ENCODE data around the gene COL16A1.

COL16A1 gene

DNA sequence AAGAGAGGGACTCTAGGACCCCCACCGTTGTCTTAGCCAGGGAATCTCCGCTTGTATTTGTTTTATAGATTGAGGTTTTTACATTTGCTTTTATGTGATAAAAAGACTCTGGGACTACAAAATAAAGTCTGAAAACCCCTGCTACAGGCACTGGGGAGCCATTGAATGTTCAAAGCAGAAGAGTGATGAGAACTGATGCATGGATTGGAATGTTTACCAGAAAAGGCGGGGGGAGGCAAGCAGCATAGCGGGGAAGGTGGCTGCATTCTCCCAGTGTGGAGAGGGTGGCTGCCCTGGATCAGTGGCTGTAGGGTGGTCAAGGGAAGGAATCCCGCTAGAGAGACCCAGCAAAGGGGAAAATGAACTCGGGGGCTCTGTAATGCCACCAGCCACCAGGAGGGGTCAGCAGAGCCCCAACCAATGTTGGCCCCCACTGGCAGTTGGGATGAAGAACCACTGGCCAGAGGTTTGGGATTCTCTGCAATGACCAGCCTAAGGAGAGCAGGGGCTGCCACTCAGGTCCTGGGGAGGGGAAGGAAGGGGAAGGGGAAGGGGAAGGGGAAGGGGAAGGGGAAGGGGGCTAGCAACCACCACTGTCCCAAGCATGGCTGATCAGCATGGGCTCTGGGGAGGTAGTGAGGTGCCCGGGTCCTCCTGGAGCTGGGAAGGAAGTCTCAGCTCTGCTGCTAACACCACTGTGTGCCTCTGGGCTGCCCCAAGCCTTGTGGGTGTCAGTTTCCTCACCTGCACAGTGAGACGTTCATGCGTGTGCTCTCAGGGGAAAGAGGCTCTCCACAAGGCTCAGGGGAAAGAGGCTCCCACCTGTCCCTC is 40.0 kb downstream of the COL16A1 start:
- DNase-seq: peak; percentile 62 to 77 (median 71)

GRCh38 chr1:31662463-31662862 is 41.4 kb downstream of the COL16A1 start:
- DNase-seq: no peak

DNA sequence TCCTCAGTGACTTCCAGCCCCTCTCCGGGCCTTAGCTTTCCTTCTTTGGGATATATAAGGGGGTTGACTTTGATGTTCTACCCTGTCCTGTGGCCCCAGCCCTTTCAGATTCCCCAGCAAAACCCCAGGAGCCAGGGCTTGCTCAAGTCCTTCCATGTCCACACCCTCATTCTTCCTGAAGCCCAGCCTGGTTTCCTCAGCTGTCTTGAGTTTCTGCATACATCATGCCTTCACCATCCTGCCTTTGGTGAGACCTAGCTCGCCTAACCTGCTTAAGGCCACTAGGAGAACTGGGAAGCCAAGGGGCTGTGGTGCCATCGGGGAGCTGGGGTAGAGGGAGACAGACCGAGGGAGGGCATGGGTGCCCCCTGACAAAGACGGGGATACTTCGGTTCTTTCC is 42.0 kb downstream of the COL16A1 start:
- DNase-seq: no peak

- DNase-seq: no peak
Measured at GRCh38 chr1:31660871-31661455, 42.9 kb downstream of the COL16A1 start.

DNA sequence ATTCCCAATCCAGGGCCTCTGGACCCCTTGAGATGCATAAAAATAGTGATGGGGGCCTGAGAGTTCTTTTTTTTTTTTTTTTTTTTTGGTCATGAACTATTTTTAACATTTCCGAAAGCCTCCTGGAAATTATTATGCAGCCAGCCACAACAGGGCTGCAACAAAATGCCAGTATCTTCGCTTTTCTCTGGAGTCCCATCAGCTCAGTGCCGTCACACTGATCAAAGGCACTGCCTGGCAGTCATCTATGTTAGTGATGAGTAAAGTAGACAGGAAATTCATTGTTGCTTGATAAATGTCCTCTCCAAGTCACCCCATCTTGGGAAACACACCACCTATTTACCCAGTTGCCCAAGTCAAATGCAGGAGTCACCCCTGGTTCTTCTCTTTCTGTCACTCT is 43.9 kb downstream of the COL16A1 start:
- no peak for DNase-seq

DNA sequence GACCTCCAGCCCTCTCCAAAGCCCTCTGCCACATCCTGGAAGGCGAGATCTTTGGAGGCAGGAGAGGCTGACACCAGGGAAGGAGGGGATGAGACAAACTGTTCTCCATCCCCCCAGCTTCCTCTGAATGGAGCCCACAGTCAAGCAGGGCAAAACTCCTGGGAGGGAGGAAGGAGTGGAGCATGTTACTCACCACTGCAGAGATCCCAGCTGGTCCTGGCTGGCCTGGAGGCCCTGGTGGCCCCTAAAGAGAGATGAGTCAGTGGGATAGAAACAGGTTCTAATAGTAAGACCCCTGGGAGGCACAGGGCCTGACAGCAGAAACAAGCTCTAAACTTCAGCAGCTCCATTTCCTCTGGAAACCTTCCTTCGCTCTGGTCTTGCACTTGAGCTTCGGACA is 45.1 kb downstream of the COL16A1 start:
- no peak for DNase-seq

GRCh38 chr1:31657972-31658510 is 45.8 kb downstream of the COL16A1 start:
- DNase-seq: peak in 1 of 3 donors; percentile 12

DNA sequence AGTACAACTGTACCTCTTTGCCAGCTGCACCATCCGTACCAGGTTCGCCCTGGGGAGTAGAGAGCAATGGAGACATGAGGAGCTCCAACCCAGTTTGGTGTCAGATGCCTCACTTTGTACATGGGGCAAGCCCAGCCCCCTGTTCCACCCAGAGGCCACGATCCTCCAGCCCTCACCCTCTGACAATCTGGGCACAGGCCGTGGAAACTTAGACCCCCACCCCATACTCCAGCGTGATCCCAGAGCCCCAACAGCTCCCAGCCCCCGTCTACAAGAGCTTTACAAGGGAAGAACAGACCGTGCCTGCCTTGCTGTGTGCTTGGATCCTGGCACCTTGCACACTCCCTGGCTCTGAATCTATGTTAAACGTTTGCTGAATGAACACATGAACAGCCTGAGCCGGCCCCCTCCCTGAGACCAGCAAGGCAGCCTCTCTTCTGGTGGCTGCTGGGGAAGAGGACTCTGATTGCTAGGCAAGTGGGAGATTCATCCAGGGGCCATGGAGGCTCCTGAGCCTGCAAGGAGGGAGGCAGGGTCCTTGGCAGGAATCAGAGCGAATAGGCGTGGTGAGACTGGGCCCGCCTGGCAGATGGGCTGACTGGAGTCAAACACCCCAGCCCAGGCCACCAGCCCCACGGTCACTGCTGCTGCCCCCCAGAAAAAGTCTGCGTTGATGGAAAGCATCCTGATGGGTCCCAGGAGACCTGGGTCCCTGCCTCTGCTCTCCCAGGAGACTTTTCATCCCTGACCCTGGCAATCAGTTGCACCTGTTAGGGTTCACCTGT is 46.6 kb downstream of the COL16A1 start:
- no peak for DNase-seq

DNA sequence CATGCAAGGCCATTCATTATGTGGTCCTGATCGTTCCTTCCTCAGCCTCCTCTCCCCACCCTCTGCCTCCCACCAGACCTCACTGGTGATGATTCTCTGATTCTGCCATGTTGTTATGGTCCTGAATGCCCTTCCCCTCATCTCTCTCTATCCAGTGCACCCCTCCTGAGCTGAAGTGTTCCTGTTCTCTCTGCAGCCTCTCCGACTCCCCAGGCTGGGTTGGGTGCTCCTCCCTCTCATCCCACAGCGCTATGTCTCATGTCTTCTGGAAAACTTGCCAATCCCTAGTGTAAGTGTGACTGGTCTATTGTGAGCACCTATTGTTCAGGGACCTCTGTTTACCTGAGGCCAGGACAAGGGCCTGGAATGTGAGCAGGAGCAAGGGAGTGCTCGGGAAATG is 48.1 kb downstream of the COL16A1 start:
- DNase-seq: no peak

DNA sequence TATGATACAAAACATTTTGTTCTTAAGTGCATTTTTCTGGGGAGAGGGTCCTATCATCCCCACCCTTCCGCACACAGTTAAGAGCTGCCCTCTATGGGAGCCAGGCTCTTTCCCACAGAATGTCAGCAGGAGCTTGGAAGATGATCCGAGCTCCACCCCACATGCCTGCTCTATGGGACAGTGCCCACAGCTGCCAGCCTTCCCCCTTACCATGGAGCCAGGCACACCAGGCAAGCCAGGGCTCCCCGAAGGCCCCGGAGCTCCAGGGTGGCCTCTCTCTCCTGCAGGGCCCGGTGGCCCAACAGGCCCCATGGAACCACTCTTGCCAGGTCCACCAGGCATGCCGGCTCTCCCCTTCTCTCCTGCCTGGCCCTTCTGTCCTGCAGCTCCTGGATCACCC is 48.7 kb downstream of the COL16A1 start:
- DNase-seq: no peak

- DNase-seq: no peak
Measured at GRCh38 chr1:31654474-31654776, 49.4 kb downstream of the COL16A1 start.

GRCh38 chr1:31653717-31654473 is 49.9 kb downstream of the COL16A1 start:
- no peak for DNase-seq

GRCh38 chr1:31652891-31653499 is 50.8 kb downstream of the COL16A1 start:
- DNase-seq: no peak

DNA sequence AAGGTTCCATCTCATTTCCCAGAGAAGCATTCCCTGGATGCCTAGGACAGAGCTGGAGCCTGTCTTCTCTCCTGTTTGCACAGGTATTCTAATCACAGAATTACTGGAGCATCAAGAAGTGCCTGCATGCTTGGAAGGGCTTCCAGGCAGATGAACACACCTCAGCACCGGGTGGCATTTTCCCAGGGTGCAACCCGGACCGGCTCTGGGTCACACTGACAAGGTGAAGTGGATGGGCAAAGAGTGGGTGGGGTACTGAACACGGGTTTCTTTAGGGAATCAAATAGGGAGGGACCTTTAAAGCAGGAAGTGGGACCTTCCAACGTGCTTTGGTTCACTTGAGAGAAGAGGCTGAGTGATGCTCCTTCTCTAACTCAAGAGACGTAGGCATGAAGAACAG is 52.1 kb downstream of the COL16A1 start:
- DNase-seq: no peak

GRCh38 chr1:31651089-31651420 is 52.8 kb downstream of the COL16A1 start:
- peak in 1 of 3 donors; percentile 17 for DNase-seq

- no peak for DNase-seq
Measured at GRCh38 chr1:31650161-31651088, 53.4 kb downstream of the COL16A1 start.

DNA sequence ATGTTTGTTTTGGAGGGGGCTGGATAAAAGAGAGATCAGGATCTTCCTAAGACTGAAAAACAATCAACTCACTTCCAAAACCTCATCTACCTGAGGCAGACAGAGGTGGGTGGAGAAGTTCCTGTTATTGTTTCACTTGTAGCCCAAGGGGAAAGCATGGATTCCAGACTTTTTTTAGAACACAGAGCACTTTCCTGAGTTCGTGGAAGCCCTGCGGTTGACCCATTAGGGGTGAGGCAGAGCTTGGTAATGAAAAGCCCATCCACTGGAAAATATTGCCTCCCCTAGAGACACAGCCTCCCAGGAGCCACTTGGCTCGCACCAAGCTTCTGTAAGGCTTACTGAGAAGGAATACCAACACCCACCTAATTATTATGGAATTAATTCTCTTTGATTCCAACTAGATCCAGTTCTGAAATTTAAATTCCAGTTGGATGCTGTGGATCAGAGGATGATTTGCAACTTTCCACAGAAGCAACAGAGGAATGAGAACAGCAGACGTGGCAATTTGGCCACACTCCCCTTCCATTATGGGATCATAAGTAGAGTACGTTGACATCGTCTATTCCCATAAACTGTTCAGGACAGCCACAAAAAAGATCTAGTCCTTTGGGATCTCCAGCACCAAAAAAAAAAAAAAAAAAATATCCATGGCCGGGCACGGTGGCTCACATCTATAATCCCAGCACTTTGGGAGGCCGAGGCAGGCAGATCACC is 55.0 kb downstream of the COL16A1 start:
- no peak for DNase-seq

GRCh38 chr1:31648190-31648589 is 55.6 kb downstream of the COL16A1 start:
- no peak for DNase-seq

- no peak for DNase-seq
Measured at GRCh38 chr1:31647106-31647505, 56.7 kb downstream of the COL16A1 start.

- DNase-seq: no peak
Measured at GRCh38 chr1:31646259-31646960, 57.4 kb downstream of the COL16A1 start.
